H9 (cell line): Measurements from ENCODE around the gene ADGRA1. TPM values are rescaled to one million over a fixed set of nuclear protein-coding genes. Genes with fewer than 3 reads are reported as not detected.
A peak's percentile ranks its signal among the peaks of the same experiment; 100 is the strongest.

Experiments
- DNase-seq: peaks from one replicate; pipeline ENCODE4 v3.0.0-alpha.2; 2017
- H2AFZ ChIP-seq: one replicate; pipeline ENCODE4 v1.6.1; 2013; ENCODE audit warnings: mild to moderate bottlenecking, low read length, control low read depth, moderate library complexity
- H2AK5ac ChIP-seq: 2 replicates; pipeline ENCODE4 v1.6.1; 2013; ENCODE audit warnings: low read length, control low read depth, mixed read lengths; ENCODE audit not compliant: insufficient read length
- H2BK120ac ChIP-seq: one replicate; pipeline ENCODE4 v1.6.1; 2013; ENCODE audit warnings: low read depth, mild to moderate bottlenecking, low read length, control low read depth, inconsistent platforms; ENCODE audit not compliant: poor library complexity, severe bottlenecking
- H2BK12ac ChIP-seq: 2 replicates; pipeline ENCODE4 v1.6.1; 2013; ENCODE audit warnings: low read length, control low read depth, mixed read lengths, low read depth; ENCODE audit not compliant: insufficient read length
- H2BK15ac ChIP-seq: 2 replicates; pipeline ENCODE4 v1.6.1; 2013; ENCODE audit warnings: low read depth, low read length, control low read depth
- H2BK20ac ChIP-seq: one replicate; pipeline ENCODE4 v1.6.1; 2013; ENCODE audit warnings: low read depth, mild to moderate bottlenecking, low read length, control low read depth, inconsistent platforms; ENCODE audit not compliant: poor library complexity, severe bottlenecking
- H2BK5ac ChIP-seq: 2 replicates; pipeline ENCODE4 v1.6.1; 2013; ENCODE audit warnings: low read length, control low read depth, mixed read lengths; ENCODE audit not compliant: insufficient read length
- H3K14ac ChIP-seq: 2 replicates; pipeline ENCODE4 v1.6.1; 2013; ENCODE audit warnings: low read length, control low read depth; ENCODE audit not compliant: insufficient read depth
- H3K18ac ChIP-seq: 2 replicates; pipeline ENCODE4 v1.6.1; 2013; ENCODE audit warnings: low read depth, mild to moderate bottlenecking, mixed read lengths, low read length, control low read depth; ENCODE audit not compliant: insufficient read length
- H3K23ac ChIP-seq: 2 replicates; pipeline ENCODE4 v1.6.1; 2013; ENCODE audit warnings: low read length, control low read depth, mixed read lengths, low read depth; ENCODE audit not compliant: insufficient read length
- H3K23me2 ChIP-seq: 2 replicates; pipeline ENCODE4 v1.6.1; 2013; ENCODE audit warnings: low read depth, mild to moderate bottlenecking, mixed read lengths, low read length, control low read depth; ENCODE audit not compliant: insufficient read length, poor library complexity, severe bottlenecking
- H3K27ac ChIP-seq: 2 replicates; pipeline ENCODE4 v1.5.1; 2013; ENCODE audit warnings: low read length, control low read depth, mixed read lengths, low read depth; ENCODE audit not compliant: insufficient read length
- H3K27me3 ChIP-seq: 2 replicates; pipeline ENCODE4 v1.6.1; 2013; ENCODE audit warnings: low read length, control low read depth, inconsistent platforms; ENCODE audit not compliant: insufficient read depth
- H3K4ac ChIP-seq: 2 replicates; pipeline ENCODE4 v1.6.1; 2013; ENCODE audit warnings: low read depth, mild to moderate bottlenecking, control low read depth, inconsistent platforms, low read length, moderate library complexity
- H3K4me1 ChIP-seq: 2 replicates; pipeline ENCODE4 v1.6.1; 2013; ENCODE audit warnings: low read length, control low read depth, inconsistent platforms; ENCODE audit not compliant: insufficient read depth
- H3K4me2 ChIP-seq: 2 replicates; pipeline ENCODE4 v1.6.1; 2013; ENCODE audit warnings: low read length, control low read depth, mixed read lengths; ENCODE audit not compliant: insufficient read length, insufficient read depth
- H3K56ac ChIP-seq: 2 replicates; pipeline ENCODE4 v1.6.1; 2013; ENCODE audit warnings: low read depth, mild to moderate bottlenecking, mixed read lengths, low read length, control low read depth; ENCODE audit not compliant: insufficient read length
- H3K79me1 ChIP-seq: 2 replicates; pipeline ENCODE4 v1.6.1; 2013; ENCODE audit warnings: low read depth, mild to moderate bottlenecking, moderate library complexity, low read length, control low read depth, inconsistent platforms; ENCODE audit not compliant: insufficient read depth, poor library complexity, severe bottlenecking
- H3K79me2 ChIP-seq: 2 replicates; pipeline ENCODE4 v1.6.1; 2013; ENCODE audit warnings: low read length, control low read depth, inconsistent platforms; ENCODE audit not compliant: insufficient read depth
- H3K9ac ChIP-seq: 2 replicates; pipeline ENCODE4 v1.6.1; 2013; ENCODE audit warnings: low read length, control low read depth, mixed read lengths; ENCODE audit not compliant: insufficient read length; ENCODE audit errors: extremely low read depth
- H3K9me3 ChIP-seq: one replicate; pipeline ENCODE4 v1.6.1; 2013; ENCODE audit warnings: low read depth, low read length, inconsistent platforms; ENCODE audit not compliant: control insufficient read depth
- H3T11ph ChIP-seq: one replicate; pipeline ENCODE4 v1.6.1; 2013; ENCODE audit warnings: mild to moderate bottlenecking, low read length, control low read depth, inconsistent platforms
- H4K20me1 ChIP-seq: one replicate; pipeline ENCODE4 v1.6.1; 2013; ENCODE audit not compliant: control insufficient read depth, insufficient read length, insufficient read depth
- H4K5ac ChIP-seq: 2 replicates; pipeline ENCODE4 v1.6.1; 2013; ENCODE audit warnings: low read depth, mild to moderate bottlenecking, mixed read lengths, low read length, control low read depth; ENCODE audit not compliant: insufficient read length
- H4K8ac ChIP-seq: replicated peaks from 2 replicates; pipeline ENCODE4 v1.6.1; 2013; ENCODE audit warnings: low read length, control low read depth, mixed read lengths, low read depth; ENCODE audit not compliant: insufficient read length
- H4K91ac ChIP-seq: 2 replicates; pipeline ENCODE4 v1.6.1; 2013; ENCODE audit warnings: low read depth, mild to moderate bottlenecking, moderate library complexity, mixed read lengths, low read length, control low read depth; ENCODE audit not compliant: insufficient read length
- H3K27ac Mint-ChIP-seq, 3 experiments: 2 replicates in 2 of 3; 3 replicates in 1 of 3; pipeline ENCODE4 v1.8.0; 2020 to 2021; ENCODE audit warnings: mixed read lengths in 3 of 3, mild to moderate bottlenecking in 1 of 3, moderate library complexity in 1 of 3
- H3K27me3 Mint-ChIP-seq: 2 replicates; pipeline ENCODE4 v1.8.0; 2021; ENCODE audit warnings: low read depth, mild to moderate bottlenecking, moderate library complexity, mixed read lengths
- H3K36me3 Mint-ChIP-seq, 3 experiments: 2 replicates in 2 of 3; 3 replicates in 1 of 3; pipeline ENCODE4 v1.8.0; 2020 to 2021; ENCODE audit warnings: low read depth in 3 of 3, mixed read lengths in 3 of 3; ENCODE audit not compliant: insufficient read depth in 1 of 3
- H3K4me1 Mint-ChIP-seq, 2 experiments: 2 replicates each; pipeline ENCODE4 v1.8.0; 2020; ENCODE audit warnings: mixed read lengths in 2 of 2
- H3K4me3 Mint-ChIP-seq, 2 experiments: 2 replicates in 1 of 2; 3 replicates in 1 of 2; pipeline ENCODE4 v1.8.0; 2020 to 2021; ENCODE audit warnings: mild to moderate bottlenecking in 2 of 2, mixed read lengths in 2 of 2, moderate library complexity in 1 of 2
- H3K9me3 Mint-ChIP-seq, 2 experiments: 2 replicates in 1 of 2; 3 replicates in 1 of 2; pipeline ENCODE4 v1.8.0; 2020; ENCODE audit warnings: mild to moderate bottlenecking in 2 of 2, mixed read lengths in 2 of 2, moderate library complexity in 1 of 2
- WGBS: extraction: QIAGEN DNeasy Blood & Tissue Kit; methylation state at CpG from one replicate; pipeline ENCODE4 v1.1.7; 2013; ENCODE audit warnings: missing lambda C conversion rate, low lambda C conversion rate, mixed read lengths; ENCODE audit not compliant: insufficient read length; ENCODE audit errors: extremely low coverage; 5-methylcytosine and 5-hydroxymethylcytosine counted together
- total RNA-seq: library from RNA; stranded (reverse); gene quantifications from 2 replicates; pipeline ENCODE4 v1.2.1, GENCODE V29; 2021
- TF ChIP-seq, protein P1 (sequence below): fragments of 200-600 bp; sonication (generic); conservative IDR thresholded peaks from 3 replicates; pipeline ENCODE4 v1.8.0; 2021; ENCODE audit warnings: antibody characterized with exemption, mild to moderate bottlenecking

Gene ADGRA1
- total RNA-seq, 1 experiment from 2014 or later = 0.11 TPM

DNA sequence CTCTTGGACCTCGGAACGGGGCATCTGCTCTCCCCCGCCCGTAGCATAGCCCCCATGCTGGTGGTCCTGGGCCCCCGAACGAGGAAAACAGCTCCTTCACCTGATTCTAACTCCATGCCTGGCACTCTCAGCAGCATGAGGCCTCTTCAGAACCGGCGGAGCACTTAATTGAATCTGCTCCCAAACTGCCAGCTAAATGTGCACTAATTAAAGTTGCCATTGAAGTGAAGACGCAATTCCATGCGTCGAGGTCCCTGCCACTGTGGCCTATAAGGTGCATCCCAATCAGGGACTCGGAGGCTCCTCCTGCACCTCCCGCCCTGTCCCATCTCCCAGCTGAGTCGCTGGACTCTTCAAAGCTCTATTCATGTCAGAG is 41.3 kb upstream of the ADGRA1 start:
- Histone ChIP-seq H4K20me1 (no peaks in the 10 kb centered on the region), H2BK5ac (no peak overlapping the region), H2AK5ac (no peak overlapping the region), H3K18ac (no peak overlapping the region), H3K14ac (no peak overlapping the region), H3K27me3 (no peaks in the 10 kb centered on the region), H4K8ac (no peak overlapping the region), H2BK20ac (no peak overlapping the region), H3T11ph (no peak overlapping the region), H3K4me2 (no peak overlapping the region), H3K9me3 (no peaks in the 10 kb centered on the region), H3K56ac (no peak overlapping the region), H3K23ac (no peak overlapping the region), H3K79me2 (no peaks in the 10 kb centered on the region), H3K9ac (no peak overlapping the region), H3K27ac (no peak overlapping the region), H3K23me2 (no peaks in the 10 kb centered on the region), H4K91ac (no peak overlapping the region), H3K79me1 (no peaks in the 10 kb centered on the region), H3K4ac (no peak overlapping the region), H2BK120ac (no peak overlapping the region), H2BK15ac (no peak overlapping the region), H2BK12ac (no peak overlapping the region), H3K4me1 (no peaks in the 10 kb centered on the region), H2AFZ (no peak overlapping the region), H4K5ac (no peak overlapping the region)
- TF ChIP-seq, protein P1, sequence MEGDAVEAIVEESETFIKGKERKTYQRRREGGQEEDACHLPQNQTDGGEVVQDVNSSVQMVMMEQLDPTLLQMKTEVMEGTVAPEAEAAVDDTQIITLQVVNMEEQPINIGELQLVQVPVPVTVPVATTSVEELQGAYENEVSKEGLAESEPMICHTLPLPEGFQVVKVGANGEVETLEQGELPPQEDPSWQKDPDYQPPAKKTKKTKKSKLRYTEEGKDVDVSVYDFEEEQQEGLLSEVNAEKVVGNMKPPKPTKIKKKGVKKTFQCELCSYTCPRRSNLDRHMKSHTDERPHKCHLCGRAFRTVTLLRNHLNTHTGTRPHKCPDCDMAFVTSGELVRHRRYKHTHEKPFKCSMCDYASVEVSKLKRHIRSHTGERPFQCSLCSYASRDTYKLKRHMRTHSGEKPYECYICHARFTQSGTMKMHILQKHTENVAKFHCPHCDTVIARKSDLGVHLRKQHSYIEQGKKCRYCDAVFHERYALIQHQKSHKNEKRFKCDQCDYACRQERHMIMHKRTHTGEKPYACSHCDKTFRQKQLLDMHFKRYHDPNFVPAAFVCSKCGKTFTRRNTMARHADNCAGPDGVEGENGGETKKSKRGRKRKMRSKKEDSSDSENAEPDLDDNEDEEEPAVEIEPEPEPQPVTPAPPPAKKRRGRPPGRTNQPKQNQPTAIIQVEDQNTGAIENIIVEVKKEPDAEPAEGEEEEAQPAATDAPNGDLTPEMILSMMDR = no peak
- no peak overlapping the region for H3K4me3 Mint-ChIP-seq
- no peak for DNase-seq
- no peaks in the 10 kb centered on the region; the same call in 1 of the 2 replicates for H3K27me3 Mint-ChIP-seq
- H3K27ac Mint-ChIP-seq = peak overlapping the region in 1 of 3 experiments; percentile 72; a peak in 1 of 7 replicates
- peaks cover 4 to 8% of the 10 kb centered on the region in 2 experiments for H3K4me1 Mint-ChIP-seq
- no peaks in the 10 kb centered on the region for H3K36me3 Mint-ChIP-seq
- no peaks in the 10 kb centered on the region for H3K9me3 Mint-ChIP-seq
- WGBS = no CpG with 5 or more reads among the region's 14 CpGs
